Dedifferentiated amniotic fluid mesenchymal stem cell (primary cell): ENCODE measurements around the gene RHBDL1.

ENCODE experiments used
- DNase-seq: peaks from one replicate; pipeline ENCODE4 v3.0.0-alpha.2; 2016; ENCODE audit errors: extremely low spot score

Gene RHBDL1

GRCh38 chr16:674968-675883 lies at the start of gene RHBDL1:
RHBDL1 (plus strand) TSS chr16:675671; CDS start chr16:675791, 120 bp downstream.
- DNase-seq, result no peak

DNA sequence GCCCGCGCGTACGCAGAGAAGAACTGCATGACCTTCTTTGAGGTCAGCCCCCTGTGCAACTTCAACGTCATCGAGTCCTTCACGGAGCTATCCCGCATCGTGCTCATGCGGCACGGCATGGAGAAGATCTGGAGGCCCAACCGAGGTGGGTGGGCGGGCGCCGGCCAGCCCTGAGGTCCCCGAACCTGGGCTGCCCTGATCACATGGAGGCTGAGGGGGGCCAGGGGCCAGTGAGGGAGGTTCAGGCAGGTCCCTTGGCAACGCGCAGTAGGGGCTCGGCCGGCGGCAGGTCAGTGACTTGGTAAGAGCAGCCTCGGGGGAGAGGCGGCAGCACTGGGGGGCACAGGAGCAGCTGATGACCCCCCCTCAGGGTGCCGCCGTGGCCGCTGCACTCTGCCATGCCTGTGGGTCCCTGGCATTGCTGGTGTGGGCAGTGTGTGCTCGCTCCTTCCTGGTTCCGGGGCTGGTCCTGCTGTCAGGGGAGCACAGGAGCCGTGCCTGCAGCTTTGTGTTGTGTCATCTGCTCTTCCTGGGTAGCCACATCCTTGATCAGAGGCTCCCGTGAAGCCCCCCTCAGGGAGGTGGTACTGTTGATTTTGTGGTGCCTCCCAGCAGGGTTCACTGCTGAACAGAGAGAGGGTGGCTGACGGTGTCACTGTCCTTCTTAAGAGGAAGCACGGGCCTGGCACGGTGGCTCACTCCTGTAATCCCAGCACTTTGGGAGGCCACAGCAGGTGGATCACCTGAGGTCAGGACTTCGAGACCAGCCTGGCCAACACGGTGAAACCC lies 49.3 kb upstream of the RHBDL1 start:
- no peak for DNase-seq

- DNase-seq, result peak; percentile 95
These were observed 48.6 kb upstream of the RHBDL1 start for GRCh38 chr16:626787-627453.

DNA sequence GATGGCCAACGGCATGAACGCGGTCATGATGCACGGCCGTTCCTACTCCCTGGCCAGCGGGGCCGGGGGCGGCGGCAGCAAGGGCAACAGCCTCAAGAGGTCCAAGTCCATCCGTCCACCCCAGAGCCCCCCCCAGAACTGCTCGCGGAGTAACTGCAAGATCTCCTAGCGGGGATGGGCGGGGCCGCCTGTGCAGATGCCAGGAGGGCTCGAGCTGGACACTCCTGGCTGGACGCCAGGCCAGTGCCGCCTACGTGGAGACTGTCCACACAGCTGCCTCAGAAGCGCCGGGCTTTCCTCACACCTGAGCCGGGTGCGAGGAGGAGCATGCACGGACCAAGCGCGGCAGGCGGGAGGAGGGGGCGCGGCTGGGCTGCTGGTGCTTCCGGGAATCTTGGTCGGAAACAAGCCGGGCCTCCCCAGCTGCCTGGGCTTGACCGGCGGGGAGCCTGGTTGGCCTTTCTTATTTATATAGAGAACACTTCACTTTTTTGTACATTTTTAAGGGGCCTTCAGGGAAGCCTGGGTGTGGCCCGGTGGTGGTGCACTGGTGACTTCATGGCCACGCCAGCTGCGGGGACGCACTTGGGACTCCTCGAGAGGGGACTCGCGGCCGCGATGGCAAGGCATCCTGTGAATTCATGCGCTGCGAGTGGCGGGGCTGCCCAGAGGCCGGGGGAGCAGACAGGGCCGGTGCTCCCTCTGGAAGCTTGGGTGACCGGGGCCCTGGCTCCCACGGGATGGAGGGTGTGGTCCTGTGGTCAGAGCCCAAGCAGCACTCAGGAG lies 47.8 kb upstream of the RHBDL1 start:
- DNase-seq, result no peak

DNA sequence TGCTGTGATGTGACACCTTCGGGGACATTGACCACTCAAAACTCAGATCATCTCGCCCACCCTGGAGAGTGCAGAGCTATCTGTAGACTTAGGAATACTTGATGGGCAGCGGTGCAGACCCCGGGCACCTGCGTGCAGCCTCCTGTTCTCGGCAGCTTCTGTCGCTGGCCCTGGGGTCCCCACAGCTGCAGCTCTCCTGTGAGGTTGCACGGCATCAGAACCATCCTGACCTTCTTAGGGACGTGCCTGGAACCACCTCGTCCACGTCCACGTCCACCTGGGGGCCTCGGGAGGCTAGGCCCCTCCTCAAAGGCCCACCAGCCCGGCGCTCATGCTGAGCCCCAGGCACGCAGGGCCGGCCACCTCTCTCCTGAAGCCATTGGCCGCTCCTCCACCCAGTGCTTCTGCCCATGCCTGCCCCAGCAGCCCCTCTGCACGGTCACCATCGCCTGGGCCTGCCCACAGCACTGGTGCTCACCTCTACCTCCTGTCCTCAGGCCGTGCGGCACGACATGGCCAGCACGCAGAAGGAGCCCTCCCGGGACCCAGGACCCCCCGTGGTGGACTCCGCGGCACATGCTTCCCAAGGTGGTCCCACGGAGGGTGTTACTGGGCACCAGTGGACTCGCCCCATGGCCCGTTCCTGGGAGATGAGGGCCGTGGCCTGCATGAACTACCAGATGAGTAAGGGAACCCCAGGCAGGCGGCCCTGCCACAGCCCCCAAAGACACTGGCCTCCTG lies 47.0 kb upstream of the RHBDL1 start:
- DNase-seq, result no peak

GRCh38 chr16:629185-629832 lies 46.2 kb upstream of the RHBDL1 start:
- no peak for DNase-seq

GRCh38 chr16:629833-630248 lies 45.6 kb upstream of the RHBDL1 start:
- no peak for DNase-seq

DNA sequence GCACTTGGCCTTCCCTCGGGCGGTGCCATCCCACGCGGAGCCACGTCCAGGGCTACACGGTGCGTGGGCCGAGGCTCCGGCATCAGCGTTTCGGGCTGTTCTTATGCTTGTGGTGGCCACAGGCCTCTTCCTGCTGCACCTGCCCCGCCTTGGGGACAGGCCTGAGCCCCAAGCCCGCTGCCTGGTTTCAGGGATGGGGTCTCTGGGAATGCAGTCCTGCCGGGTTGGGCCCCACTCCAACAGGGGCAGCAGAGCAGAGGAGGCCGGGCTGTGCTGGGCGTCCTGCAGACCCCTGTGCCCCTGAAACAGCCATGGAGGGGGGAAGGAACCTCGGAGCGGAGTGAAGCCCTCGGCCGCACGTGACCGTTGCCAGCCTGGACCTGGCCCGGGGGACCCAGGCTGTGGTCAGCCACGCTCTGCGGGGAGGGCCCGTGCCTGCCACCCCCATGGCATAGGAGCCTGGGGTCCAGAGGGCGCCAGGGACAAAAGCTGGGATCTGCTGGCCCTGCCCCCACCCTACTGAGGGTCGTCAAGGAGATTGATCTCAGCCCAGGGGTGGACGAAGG lies 45.1 kb upstream of the RHBDL1 start:
- no peak for DNase-seq

- DNase-seq, result no peak
These were observed 44.6 kb upstream of the RHBDL1 start, which contains the start of gene WFIKKN1 for GRCh38 chr16:630815-631405. WFIKKN1 (plus strand) TSS chr16:630985; CDS start chr16:631254, 269 bp downstream.

GRCh38 chr16:631808-632358 lies 43.6 kb upstream of the RHBDL1 start:
- DNase-seq, result no peak

DNA sequence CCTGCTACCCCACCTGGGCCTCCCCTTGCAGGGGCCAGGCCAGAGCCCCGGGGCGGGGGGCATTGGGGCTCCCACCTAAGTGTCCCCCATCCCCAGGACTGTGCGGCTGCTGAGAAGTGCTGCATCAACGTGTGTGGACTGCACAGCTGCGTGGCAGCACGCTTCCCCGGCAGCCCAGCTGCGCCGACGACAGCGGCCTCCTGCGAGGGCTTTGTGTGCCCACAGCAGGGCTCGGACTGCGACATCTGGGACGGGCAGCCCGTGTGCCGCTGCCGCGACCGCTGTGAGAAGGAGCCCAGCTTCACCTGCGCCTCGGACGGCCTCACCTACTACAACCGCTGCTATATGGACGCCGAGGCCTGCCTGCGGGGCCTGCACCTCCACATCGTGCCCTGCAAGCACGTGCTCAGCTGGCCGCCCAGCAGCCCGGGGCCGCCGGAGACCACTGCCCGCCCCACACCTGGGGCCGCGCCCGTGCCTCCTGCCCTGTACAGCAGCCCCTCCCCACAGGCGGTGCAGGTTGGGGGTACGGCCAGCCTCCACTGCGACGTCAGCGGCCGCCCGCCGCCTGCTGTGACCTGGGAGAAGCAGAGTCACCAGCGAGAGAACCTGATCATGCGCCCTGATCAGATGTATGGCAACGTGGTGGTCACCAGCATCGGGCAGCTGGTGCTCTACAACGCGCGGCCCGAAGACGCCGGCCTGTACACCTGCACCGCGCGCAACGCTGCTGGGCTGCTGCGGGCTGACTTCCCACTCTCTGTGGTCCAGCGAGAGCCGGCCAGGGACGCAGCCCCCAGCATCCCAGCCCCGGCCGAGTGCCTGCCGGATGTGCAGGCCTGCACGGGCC lies 42.8 kb upstream of the RHBDL1 start:
- DNase-seq, result no peak

GRCh38 chr16:633336-634050 lies 42.0 kb upstream of the RHBDL1 start:
- no peak for DNase-seq

DNA sequence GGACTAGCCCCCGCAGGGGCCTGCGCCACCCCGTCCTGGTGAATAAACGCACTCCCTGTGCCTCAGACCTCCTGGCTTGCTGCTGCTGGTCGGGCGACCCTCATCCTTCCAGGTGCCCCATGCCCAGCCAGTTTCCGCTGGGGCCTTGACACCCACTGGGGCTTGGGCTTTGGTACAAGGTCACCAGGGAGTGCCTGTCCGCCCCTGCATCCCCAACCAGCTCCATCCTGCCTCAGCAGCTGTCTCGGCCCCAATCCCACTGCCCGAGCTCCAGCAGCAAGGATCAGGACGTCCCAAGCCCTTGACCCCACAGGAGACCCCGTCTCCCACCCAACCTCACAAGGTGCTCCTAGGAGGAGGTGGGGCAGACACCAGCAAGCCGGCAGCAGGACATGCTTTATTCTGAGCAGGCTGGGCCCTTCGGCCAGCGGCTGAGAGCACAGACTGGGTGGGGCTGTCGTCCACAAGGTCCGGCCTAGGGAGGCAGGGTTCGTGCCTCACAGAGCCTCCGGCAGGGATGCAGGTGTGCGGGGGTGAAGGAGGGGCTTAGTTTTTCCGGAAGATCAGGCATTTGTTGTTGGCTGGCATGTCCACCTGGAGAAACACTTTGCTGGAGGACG lies 41.3 kb upstream of the RHBDL1 start:
- no peak for DNase-seq

- no peak for DNase-seq
These were observed 40.5 kb upstream of the RHBDL1 start for GRCh38 chr16:634996-635395.

DNA sequence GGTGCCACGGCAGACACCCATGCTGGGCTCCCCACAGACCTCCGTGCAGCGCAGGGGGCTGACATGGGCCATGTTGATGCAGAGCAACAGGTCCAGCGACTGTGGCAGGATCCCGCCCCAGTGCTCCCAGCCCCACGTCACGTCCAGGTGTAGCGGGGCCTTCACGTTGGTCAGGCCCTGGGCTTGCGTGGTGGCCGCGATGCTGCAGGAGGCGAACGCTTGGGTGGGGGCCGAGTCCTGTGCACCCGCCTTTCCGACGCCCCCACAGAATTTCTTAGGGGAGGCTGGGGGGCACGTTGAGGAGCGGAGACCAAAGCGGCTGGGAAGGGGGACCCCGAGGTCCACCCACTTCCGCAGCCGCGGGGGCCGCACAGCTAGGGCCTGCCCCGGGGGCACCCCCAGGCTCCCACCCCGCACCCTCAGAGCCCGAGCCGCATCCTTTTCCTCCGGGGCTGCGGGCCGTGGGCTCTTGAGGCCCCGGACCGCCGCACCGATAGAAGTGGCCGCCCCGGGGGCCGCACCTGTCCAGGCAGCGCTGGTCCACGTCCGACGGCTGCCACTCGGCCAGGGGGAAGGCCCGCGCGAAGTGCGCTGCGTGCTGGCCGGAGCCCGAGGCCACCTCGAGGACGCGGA lies 39.8 kb upstream of the RHBDL1 start:
- no peak for DNase-seq
